ENCODE data around the gene TASOR.

DNA sequence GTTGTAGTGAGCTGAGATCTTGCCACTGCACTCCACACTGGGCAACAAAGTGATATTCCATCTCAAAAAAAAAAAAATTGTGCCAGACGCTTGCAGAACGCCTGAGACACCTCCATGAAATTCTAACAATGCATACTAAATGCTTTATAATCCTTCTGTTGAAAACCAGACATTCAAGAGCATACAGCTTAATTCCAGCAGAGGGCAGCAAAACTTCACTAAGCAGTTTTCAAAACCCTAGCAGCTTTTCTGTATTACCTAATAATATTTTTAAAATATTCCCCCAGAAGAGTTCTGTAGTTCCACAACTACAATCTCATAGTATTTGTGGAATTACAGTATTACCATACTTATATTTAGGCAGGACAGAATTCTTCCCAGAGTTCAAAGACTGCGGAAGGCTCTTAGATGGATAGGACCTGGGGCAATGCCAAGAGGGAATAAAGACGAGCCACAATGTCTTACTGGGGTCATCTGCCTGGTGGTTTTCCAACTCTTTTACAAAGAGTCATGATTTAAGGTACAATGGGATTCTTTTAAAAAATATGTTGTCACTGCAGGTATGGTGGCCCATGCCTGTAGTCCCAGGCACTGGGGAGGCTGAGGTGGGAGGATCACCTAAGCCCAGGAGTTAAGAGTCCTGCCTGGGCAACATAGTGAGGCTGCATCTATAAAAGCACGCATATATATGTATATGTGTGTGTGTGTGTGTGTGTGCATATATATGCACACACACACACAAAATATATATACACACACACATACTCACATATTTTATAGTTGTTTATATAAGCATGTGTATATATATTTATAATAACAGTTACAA is 19.6 kb upstream of the TASOR start:
- TF ChIP-seq, protein P1, sequence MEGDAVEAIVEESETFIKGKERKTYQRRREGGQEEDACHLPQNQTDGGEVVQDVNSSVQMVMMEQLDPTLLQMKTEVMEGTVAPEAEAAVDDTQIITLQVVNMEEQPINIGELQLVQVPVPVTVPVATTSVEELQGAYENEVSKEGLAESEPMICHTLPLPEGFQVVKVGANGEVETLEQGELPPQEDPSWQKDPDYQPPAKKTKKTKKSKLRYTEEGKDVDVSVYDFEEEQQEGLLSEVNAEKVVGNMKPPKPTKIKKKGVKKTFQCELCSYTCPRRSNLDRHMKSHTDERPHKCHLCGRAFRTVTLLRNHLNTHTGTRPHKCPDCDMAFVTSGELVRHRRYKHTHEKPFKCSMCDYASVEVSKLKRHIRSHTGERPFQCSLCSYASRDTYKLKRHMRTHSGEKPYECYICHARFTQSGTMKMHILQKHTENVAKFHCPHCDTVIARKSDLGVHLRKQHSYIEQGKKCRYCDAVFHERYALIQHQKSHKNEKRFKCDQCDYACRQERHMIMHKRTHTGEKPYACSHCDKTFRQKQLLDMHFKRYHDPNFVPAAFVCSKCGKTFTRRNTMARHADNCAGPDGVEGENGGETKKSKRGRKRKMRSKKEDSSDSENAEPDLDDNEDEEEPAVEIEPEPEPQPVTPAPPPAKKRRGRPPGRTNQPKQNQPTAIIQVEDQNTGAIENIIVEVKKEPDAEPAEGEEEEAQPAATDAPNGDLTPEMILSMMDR (IDR thresholded peaks at IDR 0.05; ENCODE audit: insufficient read depth, low read length, poor library complexity, severe bottlenecking): peak; percentile 59
- no peak for TF ChIP-seq EZH2phosphoT487 (conservative IDR thresholded peaks at IDR 0.05; ENCODE audit: low read length)
